ENCODE results near the gene DOCK1. TPM values are rescaled to one million over a fixed set of nuclear protein-coding genes. Genes with fewer than 3 reads are reported as not detected.

Gene DOCK1
- total RNA-seq, 1 donor = 99.7 TPM

DNA sequence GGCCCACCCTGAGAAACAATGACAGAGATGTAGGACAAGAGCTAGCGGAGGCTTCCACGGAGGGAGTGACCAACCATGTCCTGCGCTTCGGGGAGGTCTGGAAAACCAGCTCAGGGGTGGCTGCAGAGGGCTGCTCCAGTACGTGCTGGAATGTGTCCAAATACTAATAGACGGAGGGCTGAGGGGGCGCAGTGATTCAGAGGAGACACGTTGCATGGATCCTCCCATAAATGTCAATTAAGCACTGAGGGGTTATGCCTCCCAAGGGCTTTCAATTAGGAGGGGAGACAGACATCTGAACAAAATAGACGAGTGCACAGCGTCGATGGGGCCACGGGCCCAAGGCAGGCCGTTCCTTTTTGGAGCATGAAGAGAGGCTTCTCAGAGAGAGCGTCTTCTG, 592.9 kb downstream of the DOCK1 start:
- TF ChIP-seq, protein P1, sequence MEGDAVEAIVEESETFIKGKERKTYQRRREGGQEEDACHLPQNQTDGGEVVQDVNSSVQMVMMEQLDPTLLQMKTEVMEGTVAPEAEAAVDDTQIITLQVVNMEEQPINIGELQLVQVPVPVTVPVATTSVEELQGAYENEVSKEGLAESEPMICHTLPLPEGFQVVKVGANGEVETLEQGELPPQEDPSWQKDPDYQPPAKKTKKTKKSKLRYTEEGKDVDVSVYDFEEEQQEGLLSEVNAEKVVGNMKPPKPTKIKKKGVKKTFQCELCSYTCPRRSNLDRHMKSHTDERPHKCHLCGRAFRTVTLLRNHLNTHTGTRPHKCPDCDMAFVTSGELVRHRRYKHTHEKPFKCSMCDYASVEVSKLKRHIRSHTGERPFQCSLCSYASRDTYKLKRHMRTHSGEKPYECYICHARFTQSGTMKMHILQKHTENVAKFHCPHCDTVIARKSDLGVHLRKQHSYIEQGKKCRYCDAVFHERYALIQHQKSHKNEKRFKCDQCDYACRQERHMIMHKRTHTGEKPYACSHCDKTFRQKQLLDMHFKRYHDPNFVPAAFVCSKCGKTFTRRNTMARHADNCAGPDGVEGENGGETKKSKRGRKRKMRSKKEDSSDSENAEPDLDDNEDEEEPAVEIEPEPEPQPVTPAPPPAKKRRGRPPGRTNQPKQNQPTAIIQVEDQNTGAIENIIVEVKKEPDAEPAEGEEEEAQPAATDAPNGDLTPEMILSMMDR (IDR thresholded peaks at IDR 0.05; ENCODE audit: insufficient read depth, low read depth, low read length) = no peak
- DNase-seq (ENCODE audit: low read depth) = no peak
- no peak overlapping the region for H3K4me3 ChIP-seq (ENCODE audit: low read depth, low read length)

DNA sequence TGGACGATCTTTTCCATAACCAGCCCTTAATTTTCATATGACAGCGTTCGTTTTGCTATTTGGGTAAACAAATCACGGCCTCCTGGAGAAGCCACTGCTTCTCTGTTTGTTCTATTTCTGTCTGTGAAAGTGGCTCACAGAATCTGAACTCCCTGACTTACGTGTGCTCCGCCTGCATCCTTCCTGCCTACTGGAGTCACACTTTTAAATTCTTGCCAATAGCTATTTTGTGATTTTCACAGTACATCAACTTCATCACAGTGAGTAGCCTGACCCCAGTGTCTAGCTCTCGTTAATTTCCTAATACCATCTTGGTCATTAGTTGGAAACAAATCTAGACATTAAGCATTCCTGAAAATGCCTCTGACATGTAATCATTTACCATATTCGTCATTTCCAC, 594.9 kb downstream of the DOCK1 start:
- no peak for DNase-seq (ENCODE audit: low read depth)
- H3K4me3 ChIP-seq (ENCODE audit: low read depth, low read length) = no peak overlapping the region
- TF ChIP-seq, protein P1 (IDR thresholded peaks at IDR 0.05; ENCODE audit: insufficient read depth, low read depth, low read length) = no peak

Other genes with a start within 250 kb of the DOCK1 start
- not detected in 2 replicates for gene C10orf90, start 234.7 kb upstream of the DOCK1 start, total RNA-seq

All from fibroblast of villous mesenchyme (primary cell).